KOPT-K1 (cell line): ENCODE results near the gene SASH1.
"Not testable (repeated sequence)": the region's sequence is repeated elsewhere in the genome, so short reads cannot be mapped to it uniquely, and the experiment has no call there.

Source experiments
- H3K27ac ChIP-seq: fragments of 200-600 bp; sonication (generic); 2 replicates; pipeline ENCODE4 v1.5.1; 2016; ENCODE audit warnings: antibody characterized with exemption, mild to moderate bottlenecking, low read depth, low read length; ENCODE audit not compliant: poor library complexity, severe bottlenecking
- H3K36me3 ChIP-seq: fragments of 200-600 bp; sonication (generic); 2 replicates; pipeline ENCODE4 v1.5.1; 2017; ENCODE audit warnings: antibody characterized with exemption, mild to moderate bottlenecking, low read length, moderate library complexity; ENCODE audit not compliant: insufficient read depth
- H3K9me3 ChIP-seq: fragments of 200-600 bp; sonication (generic); 2 replicates; pipeline ENCODE4 v1.5.1; 2017; ENCODE audit warnings: antibody characterized with exemption, low read length, mild to moderate bottlenecking; ENCODE audit not compliant: insufficient read depth, poor library complexity, severe bottlenecking

The SASH1 gene

DNA sequence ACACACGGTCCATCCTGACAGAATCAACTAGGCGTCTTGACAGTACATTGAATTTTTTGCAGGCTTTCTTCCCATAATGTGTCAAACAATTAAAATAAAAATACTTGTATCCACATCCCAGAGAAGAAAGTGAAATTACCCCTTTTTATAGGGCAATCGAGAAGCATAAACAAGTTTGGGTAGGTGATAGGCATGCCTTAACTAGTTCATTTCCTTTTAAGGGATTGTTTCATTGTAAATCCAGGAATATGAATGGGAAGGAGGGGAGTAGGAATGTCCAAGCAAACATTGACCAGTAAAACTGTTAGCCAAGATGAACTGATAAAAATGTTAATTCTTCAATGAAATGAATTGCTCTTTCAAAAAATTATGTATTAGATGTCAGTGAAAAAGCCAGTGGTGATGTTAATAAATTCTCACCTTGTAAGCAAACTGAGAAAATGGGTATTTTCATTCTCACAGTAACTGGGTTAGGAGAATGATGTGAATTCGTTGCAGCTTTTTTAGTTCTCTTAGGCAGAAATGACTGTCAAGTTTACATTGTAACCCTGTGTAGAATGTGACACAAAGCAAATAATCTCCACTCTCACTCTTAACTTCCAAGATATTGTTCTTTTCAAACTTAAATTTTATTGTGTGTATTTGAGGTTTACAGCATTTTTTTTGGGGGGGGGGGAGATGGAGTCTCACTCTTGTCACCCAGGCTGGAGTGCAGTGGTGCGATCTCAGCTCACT is 31.6 kb downstream of the SASH1 start:
- Histone ChIP-seq H3K9me3 (no peaks in the 10 kb centered on the region), H3K27ac (no peak overlapping the region)

DNA sequence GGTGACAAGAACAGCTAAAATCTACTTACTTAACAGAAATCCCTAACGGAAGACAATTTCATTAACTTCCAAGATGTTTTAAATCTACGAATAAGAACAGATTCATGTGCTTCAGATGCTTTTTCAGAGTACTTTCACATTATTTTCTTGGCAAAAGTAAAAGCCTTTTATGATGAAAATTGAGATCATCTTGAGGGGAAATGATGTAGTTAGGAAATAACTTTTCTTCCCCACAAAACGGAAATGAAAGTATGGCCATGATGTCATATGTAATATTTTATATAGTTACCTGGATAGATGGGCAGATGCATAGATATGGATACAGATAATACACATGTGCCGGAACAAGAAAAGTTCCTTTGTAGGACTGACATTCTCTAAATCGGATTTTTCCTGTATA is 32.8 kb downstream of the SASH1 start:
- H3K36me3 ChIP-seq, result no peaks in the 10 kb centered on the region
- H3K27ac ChIP-seq, result no peak overlapping the region
- no peaks in the 10 kb centered on the region for H3K9me3 ChIP-seq

More for the DNA sequence above, 31.6 kb downstream of the SASH1 start:
- no peaks in the 10 kb centered on the region for H3K36me3 ChIP-seq

DNA sequence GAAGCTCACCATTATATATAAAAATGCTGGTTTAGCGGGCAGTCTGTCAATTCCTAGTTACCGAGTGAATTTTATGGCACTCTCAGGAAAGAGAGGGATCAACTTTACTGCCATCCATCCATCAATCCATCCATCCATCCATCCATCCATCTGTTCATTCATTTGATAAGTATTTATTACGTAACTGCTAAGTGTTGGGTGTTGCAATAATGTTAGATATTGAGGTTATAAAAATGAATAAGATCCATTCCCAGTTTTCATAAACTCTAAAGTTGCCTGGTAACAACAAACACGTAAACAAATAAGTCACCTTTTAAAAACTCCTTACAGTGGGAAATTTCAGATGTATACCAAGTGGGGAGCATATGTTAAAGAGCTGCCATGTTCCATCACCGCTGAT is 36.8 kb downstream of the SASH1 start:
- no peaks in the 10 kb centered on the region for H3K9me3 ChIP-seq
- H3K27ac ChIP-seq, result no peak overlapping the region
- H3K36me3 ChIP-seq, result no peaks in the 10 kb centered on the region

GRCh38 chr6:148379966-148380713 is 37.5 kb downstream of the SASH1 start:
- Histone ChIP-seq H3K36me3 (no peaks in the 10 kb centered on the region), H3K27ac (no peak overlapping the region), H3K9me3 (no peaks in the 10 kb centered on the region)

DNA sequence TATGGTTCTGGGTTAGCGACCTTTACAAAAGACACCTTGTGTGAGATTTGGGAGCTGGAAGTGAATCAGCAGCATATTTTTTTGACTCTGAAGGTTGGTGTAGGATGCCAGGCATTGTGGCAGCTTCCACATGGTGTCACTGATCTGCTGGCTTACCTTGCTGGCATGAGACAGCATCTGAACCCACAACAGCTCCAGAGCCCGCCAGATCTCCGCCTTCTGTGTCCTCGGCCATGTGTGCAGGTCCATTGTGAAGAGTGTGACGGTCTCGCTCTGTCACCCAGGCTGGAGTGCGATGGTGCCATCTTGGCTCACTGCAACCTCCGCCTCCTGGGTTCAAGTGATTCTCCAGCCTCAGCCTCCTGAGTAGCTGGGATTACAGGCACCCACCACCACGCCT is 39.4 kb downstream of the SASH1 start:
- H3K9me3 ChIP-seq, H3K27ac ChIP-seq, H3K36me3 ChIP-seq: not testable (repeated sequence)

- Histone ChIP-seq H3K27ac (no peak overlapping the region), H3K36me3 (no peaks in the 10 kb centered on the region), H3K9me3 (no peaks in the 10 kb centered on the region)
Measured at GRCh38 chr6:148382861-148383260, 40.2 kb downstream of the SASH1 start.

GRCh38 chr6:148383658-148384368 is 41.2 kb downstream of the SASH1 start:
- Histone ChIP-seq H3K27ac (no peak overlapping the region), H3K9me3 (no peaks in the 10 kb centered on the region), H3K36me3 (no peaks in the 10 kb centered on the region)

DNA sequence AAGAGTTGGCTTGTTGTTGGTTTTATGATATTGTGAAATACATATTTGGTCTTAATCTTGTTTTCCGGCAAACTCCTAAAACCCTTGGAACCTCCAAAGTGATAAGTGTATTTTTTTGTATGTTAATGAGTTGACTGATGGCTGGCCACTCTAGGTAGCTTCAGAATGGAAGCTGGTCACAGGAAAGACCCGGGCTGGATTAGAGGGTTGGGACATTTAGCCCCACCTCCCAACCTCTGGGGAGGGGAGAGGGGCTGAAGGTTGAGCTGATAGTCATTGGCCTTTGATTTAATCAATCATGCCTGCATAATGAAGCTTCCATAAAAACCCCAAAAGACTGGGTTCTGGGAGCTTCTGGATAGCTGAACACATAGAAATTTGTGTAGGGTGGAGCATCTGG is 42.7 kb downstream of the SASH1 start:
- no peaks in the 10 kb centered on the region for H3K9me3 ChIP-seq
- no peak overlapping the region for H3K27ac ChIP-seq

GRCh38 chr6:148388521-148388920 is 45.9 kb downstream of the SASH1 start:
- no peak overlapping the region for H3K27ac ChIP-seq
- no peaks in the 10 kb centered on the region for H3K36me3 ChIP-seq

More for the DNA sequence above, 42.7 kb downstream of the SASH1 start:
- H3K36me3 ChIP-seq, result no peaks in the 10 kb centered on the region

DNA sequence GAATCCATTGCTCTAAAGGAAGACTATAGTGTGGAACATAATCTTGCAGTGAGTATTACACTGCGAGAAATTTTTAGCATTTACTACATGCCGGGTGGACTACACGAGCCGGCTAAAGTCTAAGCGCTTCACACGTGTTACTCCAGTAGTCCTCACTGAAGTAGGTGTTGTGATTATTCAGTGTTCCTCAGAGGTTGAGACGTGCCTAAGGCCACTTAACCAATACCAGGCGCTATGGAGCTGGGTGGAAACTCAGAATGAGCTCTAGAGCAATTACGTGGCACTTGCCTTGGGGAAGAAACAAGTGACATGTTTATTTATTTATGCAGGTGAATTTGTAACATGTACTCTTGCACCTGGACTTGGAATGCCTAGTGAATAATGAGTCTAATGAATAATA is 46.4 kb downstream of the SASH1 start:
- Histone ChIP-seq H3K36me3 (no peaks in the 10 kb centered on the region), H3K9me3 (no peaks in the 10 kb centered on the region), H3K27ac (no peak overlapping the region)

More at GRCh38 chr6:148388521-148388920, 45.9 kb downstream of the SASH1 start:
- H3K9me3 ChIP-seq, result no peaks in the 10 kb centered on the region

GRCh38 chr6:148389917-148390316 is 47.3 kb downstream of the SASH1 start:
- Histone ChIP-seq H3K36me3 (no peaks in the 10 kb centered on the region), H3K27ac (no peak overlapping the region), H3K9me3 (no peaks in the 10 kb centered on the region)

DNA sequence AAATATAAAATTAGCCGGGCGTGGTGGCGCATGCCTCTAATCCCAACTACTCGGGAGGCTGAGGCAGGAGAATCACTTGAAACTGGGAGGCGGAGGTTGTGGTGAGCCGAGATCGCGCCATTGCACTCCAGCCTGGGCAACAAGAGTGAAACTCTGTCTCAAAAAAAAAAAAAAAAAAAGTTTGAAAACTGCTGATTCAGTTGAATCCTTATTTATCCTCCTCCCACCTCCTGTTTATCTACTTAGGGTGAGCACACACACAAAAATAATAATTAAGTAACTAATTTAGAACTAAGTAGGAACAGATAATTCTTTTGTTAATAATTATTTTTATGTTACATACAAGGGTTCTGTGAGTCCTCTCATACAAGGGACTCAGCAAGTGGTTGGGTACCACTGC is 49.5 kb downstream of the SASH1 start:
- not testable (repeated sequence) for H3K36me3 ChIP-seq, H3K9me3 ChIP-seq, H3K27ac ChIP-seq

DNA sequence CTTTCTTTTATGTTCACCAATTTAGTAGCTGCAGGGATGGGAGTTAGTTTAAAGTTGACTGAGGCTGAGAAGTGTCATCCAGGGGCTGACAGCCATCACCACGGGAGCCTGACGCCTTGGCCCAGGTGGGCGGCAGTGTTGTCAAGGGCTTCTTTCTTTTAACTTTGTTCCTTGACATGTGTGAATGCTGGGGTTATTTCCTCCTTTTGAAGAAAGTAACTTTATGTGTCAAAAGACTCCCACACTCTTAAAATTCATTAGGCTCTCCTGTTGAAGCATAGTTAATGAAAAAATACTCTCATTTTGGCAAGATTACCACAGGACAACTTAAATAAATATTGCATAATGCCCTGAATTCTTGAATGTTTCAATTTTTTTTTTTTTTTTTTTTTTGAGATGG is 50.0 kb downstream of the SASH1 start:
- H3K9me3 ChIP-seq, result no peaks in the 10 kb centered on the region
- no peaks in the 10 kb centered on the region for H3K36me3 ChIP-seq
- no peak overlapping the region for H3K27ac ChIP-seq

- Histone ChIP-seq H3K9me3 (no peaks in the 10 kb centered on the region), H3K36me3 (no peaks in the 10 kb centered on the region), H3K27ac (no peak overlapping the region)
Measured at GRCh38 chr6:148395583-148396101, 53.0 kb downstream of the SASH1 start.

DNA sequence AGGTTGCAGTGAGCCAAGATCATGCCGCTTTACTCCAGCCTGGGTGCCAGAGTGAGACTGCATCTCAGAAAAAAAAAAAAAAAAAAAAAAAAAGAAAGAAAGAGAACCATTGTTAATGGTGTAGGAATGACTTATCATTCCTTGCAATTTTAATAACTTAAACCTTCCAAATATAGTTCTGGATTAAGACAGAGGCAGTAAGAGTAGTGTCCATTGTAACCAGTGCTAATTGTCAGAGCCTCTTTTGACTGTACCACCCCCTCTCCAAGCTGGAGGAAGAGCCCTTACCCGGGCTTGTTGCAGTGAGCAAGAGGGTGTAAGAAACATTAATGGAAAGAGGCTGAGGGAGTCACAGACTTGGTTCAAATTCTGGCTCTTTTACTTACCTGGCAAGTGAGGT is 53.8 kb downstream of the SASH1 start:
- no peak overlapping the region for H3K27ac ChIP-seq
- no peaks in the 10 kb centered on the region for H3K9me3 ChIP-seq
- H3K36me3 ChIP-seq, result no peaks in the 10 kb centered on the region
